HepG2 (cell line): Measurements from ENCODE around the gene SH2D3A. TPM values are rescaled to one million over a fixed set of nuclear protein-coding genes. Genes with fewer than 3 reads are reported as not detected.

ENCODE experiments used
- ARNT ChIP-seq: fragments of 450-650 bp; IDR thresholded peaks from 2 replicates; pipeline ENCODE4 v1.6.1; 2017
- GATAD2A ChIP-seq: IDR thresholded peaks from 2 replicates; pipeline ENCODE4 v1.6.1; 2016
- KMT2A ChIP-seq: sonication (generic); formaldehyde crosslinking; IDR thresholded peaks from 2 replicates; pipeline ENCODE4 v1.4.0; 2020; ENCODE audit warnings: missing genetic modification reagents
- MLXIP ChIP-seq: sonication (generic); formaldehyde crosslinking; IDR thresholded peaks from 2 replicates; pipeline ENCODE4 v1.9.0; 2021; ENCODE audit warnings: missing genetic modification reagents, borderline replicate concordance
- MYC ChIP-seq: sonication (generic); formaldehyde crosslinking; IDR thresholded peaks from 2 replicates; pipeline ENCODE4 v1.9.0; 2021; ENCODE audit warnings: missing genetic modification reagents, borderline replicate concordance
- NPAS2 ChIP-seq: sonication (generic); formaldehyde crosslinking; IDR thresholded peaks from 2 replicates; pipeline ENCODE4 v1.8.0; 2022; ENCODE audit warnings: mild to moderate bottlenecking, missing genetic modification reagents, borderline replicate concordance
- ONECUT2 ChIP-seq: sonication (generic); formaldehyde crosslinking; IDR thresholded peaks from 2 replicates; pipeline ENCODE4 v1.4.0; 2020; ENCODE audit warnings: missing genetic modification reagents
- PHB2 ChIP-seq: fragments of 450-650 bp; IDR thresholded peaks from 2 replicates; pipeline ENCODE4 v1.6.1; 2018; ENCODE audit not compliant: partially characterized antibody
- PHF21A ChIP-seq: sonication (generic); formaldehyde crosslinking; IDR thresholded peaks from 2 replicates; pipeline ENCODE4 v1.5.0; 2020; ENCODE audit warnings: mild to moderate bottlenecking, missing genetic modification reagents
- RELA ChIP-seq: sonication (generic); formaldehyde crosslinking; IDR thresholded peaks from 2 replicates; pipeline ENCODE4 v1.4.0; 2020; ENCODE audit warnings: missing genetic modification reagents
- SCMH1 ChIP-seq: sonication (generic); formaldehyde crosslinking; IDR thresholded peaks from 2 replicates; pipeline ENCODE4 v1.9.0; 2021; ENCODE audit warnings: missing genetic modification reagents, mild to moderate bottlenecking, borderline replicate concordance
- XRCC5 ChIP-seq: fragments of 200-400 bp; formaldehyde crosslinking; optimal IDR thresholded peaks from 2 replicates; pipeline ENCODE3; 2017; ENCODE audit warnings: mild to moderate bottlenecking, low read length
- ZFP36L1 ChIP-seq: sonication (generic); formaldehyde crosslinking; IDR thresholded peaks from 2 replicates; pipeline ENCODE4 v1.8.0; 2022; ENCODE audit warnings: mild to moderate bottlenecking, missing genetic modification reagents, moderate library complexity
- ZFP37 ChIP-seq: sonication (generic); formaldehyde crosslinking; IDR thresholded peaks from 2 replicates; pipeline ENCODE4 v1.4.0; 2020; ENCODE audit warnings: missing genetic modification reagents, borderline replicate concordance
- ZNF496 ChIP-seq: sonication (generic); formaldehyde crosslinking; IDR thresholded peaks from 2 replicates; pipeline ENCODE4 v1.8.1; 2023; ENCODE audit warnings: mild to moderate bottlenecking, moderate library complexity, missing genetic modification reagents; ENCODE audit not compliant: insufficient replicate concordance
- ZNF552 ChIP-seq: sonication (generic); formaldehyde crosslinking; IDR thresholded peaks from 2 replicates; pipeline ENCODE4 v1.9.0; 2022; ENCODE audit warnings: missing genetic modification reagents, mild to moderate bottlenecking, borderline replicate concordance
- ZNF724P ChIP-seq: sonication (generic); formaldehyde crosslinking; IDR thresholded peaks from 2 replicates; pipeline ENCODE4 v1.8.0; 2022; ENCODE audit warnings: missing genetic modification reagents, borderline replicate concordance
- polyA plus RNA-seq, 8 experiments: library from polyadenylated mRNA; depleted of rRNA in 3 of 8; stranded (reverse) in 7 of 8; unstranded in 1 of 8; fragments of >200 nt; fragmentation: Illumina TruSeq in 4 of 8; extraction: Trizol in 4 of 8; gene quantifications; 2 replicates each; pipeline versions ENCODE4 v1.2.1 to v1.2.3, GENCODE V29; 2011 to 2016; ENCODE audit warnings: low read depth in 4 of 8, missing spikeins in 1 of 8, mixed read lengths in 1 of 8; ENCODE audit not compliant: insufficient read depth in 1 of 8
- total RNA-seq, 5 experiments: library from RNA; depleted of rRNA; stranded (reverse); fragments of >200 nt; fragmentation: Illumina TruSeq; extraction: Trizol; gene quantifications; 2 replicates each; pipeline ENCODE4 v1.2.3, GENCODE V29; 2016; ENCODE audit warnings: low read depth in 1 of 5
- TF ChIP-seq, protein P1 (sequence below): IDR thresholded peaks from 2 replicates; pipeline ENCODE4 v1.6.1; 2016; ENCODE audit warnings: missing genetic modification reagents, missing compliant biosample characterization
- TF ChIP-seq, protein P2 (sequence below): sonication (generic); formaldehyde crosslinking; IDR thresholded peaks from 2 replicates; pipeline ENCODE4 v1.5.1; 2020; ENCODE audit warnings: mild to moderate bottlenecking, missing genetic modification reagents, moderate library complexity

The SH2D3A gene
- total and polyA plus RNA-seq, 2 of the 13 experiments (the other 11 are each of a cell fraction or from before 2014, with no cell fraction given): 1.0 to 2.2 TPM

DNA sequence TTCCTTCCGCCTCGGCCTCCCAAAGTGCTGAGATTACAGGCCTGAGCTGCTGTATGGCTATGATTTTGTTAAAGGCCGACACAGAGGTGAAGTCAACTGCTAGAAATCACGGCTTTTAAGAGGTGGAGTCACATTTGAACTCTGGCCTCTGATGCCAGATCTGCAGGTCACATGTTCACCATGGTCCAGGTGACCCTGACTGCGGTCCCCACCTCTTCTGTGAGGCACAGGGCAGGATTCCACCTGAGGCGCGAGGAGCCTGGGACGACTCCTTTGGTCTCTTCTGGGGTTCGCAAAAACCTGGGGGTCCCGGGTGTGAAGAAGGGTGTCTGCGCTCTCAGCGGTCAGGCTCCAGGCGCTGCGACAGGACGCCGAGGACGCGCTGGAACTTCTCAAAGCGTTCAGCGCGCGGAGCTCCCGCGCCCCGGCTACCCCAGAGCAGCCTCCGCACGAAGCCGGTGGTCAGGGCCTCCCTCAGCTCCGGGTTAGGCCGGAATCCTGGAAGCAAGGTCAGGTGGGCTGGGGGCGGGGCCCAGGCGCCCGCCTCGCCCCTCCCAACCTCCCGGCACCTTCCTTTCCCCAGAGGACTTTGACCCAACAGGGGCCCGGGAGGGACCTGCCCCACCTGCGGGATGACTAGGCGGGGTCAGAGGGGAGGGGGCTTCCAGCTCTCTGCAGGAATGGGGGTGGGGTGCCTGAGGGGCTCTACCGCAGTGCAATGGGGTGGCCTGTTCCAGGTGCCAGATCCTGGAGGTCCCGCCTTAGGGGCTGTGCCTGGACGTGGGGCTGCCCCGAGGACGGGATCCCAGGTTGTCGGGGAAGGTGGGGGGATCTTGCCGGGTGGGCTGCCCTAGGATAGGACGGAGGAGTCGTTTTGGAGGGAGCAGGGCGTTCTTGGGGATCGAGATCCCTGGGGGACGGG is 14.7 kb downstream of the SH2D3A start (continued):
- no peak for TF ChIP-seq MLXIP (CRISPR knock-in tag)
- TF ChIP-seq SCMH1: no peak
- TF ChIP-seq, protein P1, sequence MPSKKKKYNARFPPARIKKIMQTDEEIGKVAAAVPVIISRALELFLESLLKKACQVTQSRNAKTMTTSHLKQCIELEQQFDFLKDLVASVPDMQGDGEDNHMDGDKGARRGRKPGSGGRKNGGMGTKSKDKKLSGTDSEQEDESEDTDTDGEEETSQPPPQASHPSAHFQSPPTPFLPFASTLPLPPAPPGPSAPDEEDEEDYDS (CRISPR knock-in tag): 0 out of 2 replicates have a peak, but pooled peaks have one; percentile 42
- no peak; the same call in 1 of the 2 replicates for TF ChIP-seq ZFP36L1 (CRISPR knock-in tag)
- TF ChIP-seq ARNT: no peak
- TF ChIP-seq NPAS2: no peak
- TF ChIP-seq KMT2A: no peak
- no peak for TF ChIP-seq RELA (CRISPR knock-in tag)
- TF ChIP-seq PHB2: no peak
- TF ChIP-seq ONECUT2 (CRISPR knock-in tag): no peak
- TF ChIP-seq, protein P2, sequence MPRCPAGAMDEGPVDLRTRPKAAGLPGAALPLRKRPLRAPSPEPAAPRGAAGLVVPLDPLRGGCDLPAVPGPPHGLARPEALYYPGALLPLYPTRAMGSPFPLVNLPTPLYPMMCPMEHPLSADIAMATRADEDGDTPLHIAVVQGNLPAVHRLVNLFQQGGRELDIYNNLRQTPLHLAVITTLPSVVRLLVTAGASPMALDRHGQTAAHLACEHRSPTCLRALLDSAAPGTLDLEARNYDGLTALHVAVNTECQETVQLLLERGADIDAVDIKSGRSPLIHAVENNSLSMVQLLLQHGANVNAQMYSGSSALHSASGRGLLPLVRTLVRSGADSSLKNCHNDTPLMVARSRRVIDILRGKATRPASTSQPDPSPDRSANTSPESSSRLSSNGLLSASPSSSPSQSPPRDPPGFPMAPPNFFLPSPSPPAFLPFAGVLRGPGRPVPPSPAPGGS: peak; percentile 76
- TF ChIP-seq PHF21A (CRISPR knock-in tag): no peak; the same call in 1 of the 2 replicates
- TF ChIP-seq ZFP37: no peak
- TF ChIP-seq ZNF496 (CRISPR knock-in tag): no peak
- no peak for TF ChIP-seq ZNF724P (CRISPR knock-in tag)
- TF ChIP-seq MYC (CRISPR knock-in tag): peak; percentile 57
- TF ChIP-seq ZNF552: no peak
- peak; percentile 49; the same call in 1 of the 2 replicates for TF ChIP-seq GATAD2A
- no peak for TF ChIP-seq XRCC5
